Stimulated activated naive CD8-positive, alpha-beta T cell treated with anti-CD3 and anti-CD28 coated beads, Interleukin-15, amount 100 ng/mL, for 72 hours (primary cell): Measurements from ENCODE around the gene PCDHGB2.
"Not testable (repeated sequence)": the region's sequence is repeated elsewhere in the genome, so short reads cannot be mapped to it uniquely, and the experiment has no call there.

Experiments used
- ATAC-seq: fragments of 150-1000 bp; cut with Tn5 transposase; 2 replicates; pipeline ENCODE4 v1.10.0; 2021; ENCODE audit warnings: mild to moderate bottlenecking, moderate library complexity
- DNase-seq, 2 donors: peaks; one replicate each; pipeline ENCODE4 v3.0.0; 2021 to 2022
- H3K27ac Mint-ChIP-seq, 2 donors: one replicate each; pipeline ENCODE4 v1.8.0; 2022; ENCODE audit warnings: mild to moderate bottlenecking in 2 of 2, mixed read lengths in 2 of 2, moderate library complexity in 2 of 2
- H3K27me3 Mint-ChIP-seq: one replicate; pipeline ENCODE4 v1.8.0; 2022; ENCODE audit warnings: mixed read lengths
- H3K4me1 Mint-ChIP-seq: one replicate; pipeline ENCODE4 v1.8.0; 2022; ENCODE audit warnings: mild to moderate bottlenecking, mixed read lengths
- H3K4me3 Mint-ChIP-seq, 2 donors: one replicate each; pipeline ENCODE4 v1.8.0; 2022; ENCODE audit warnings: mild to moderate bottlenecking in 2 of 2, mixed read lengths in 2 of 2, moderate library complexity in 1 of 2
- H3K9me3 Mint-ChIP-seq, 2 donors: one replicate each; pipeline ENCODE4 v1.8.0; 2022; ENCODE audit warnings: mixed read lengths in 2 of 2

PCDHGB2 gene

GRCh38 chr5:141366016-141366896 lies 6.5 kb downstream of the PCDHGB2 start:
- Mint-ChIP-seq H3K4me3 (no peak overlapping the region), H3K27ac (no peak overlapping the region), H3K27me3 (peaks cover 91% of the 10 kb centered on the region), H3K4me1 (peaks cover 8% of the 10 kb centered on the region), H3K9me3 (peaks cover 16 to 51% of the 10 kb centered on the region in 2 donors)
- ATAC-seq = no peak
- DNase-seq = no peak

GRCh38 chr5:141369994-141370848 lies 10.4 kb downstream of the PCDHGB2 start, which contains the start of gene PCDHGB3:
Gene PCDHGB3, plus strand, starts transcription at chr5:141370242. Its CDS starts 153 bp downstream, at chr5:141370395.
- H3K27me3 Mint-ChIP-seq = peaks cover 90% of the 10 kb centered on the region
- peaks cover 8% of the 10 kb centered on the region for H3K4me1 Mint-ChIP-seq
- peak within 1 kb of the TSS in 1 of 2 donors; percentile 85 for H3K27ac Mint-ChIP-seq
- peak within 1 kb of the TSS; percentile 76 to 81 for H3K4me3 Mint-ChIP-seq
- peaks cover 16 to 47% of the 10 kb centered on the region in 2 donors for H3K9me3 Mint-ChIP-seq
- peak in 1 of 2 donors; percentile 35 for DNase-seq
- peak; percentile 85 for ATAC-seq

- Mint-ChIP-seq H3K27ac (no peak overlapping the region), H3K4me1 (peaks cover 8% of the 10 kb centered on the region), H3K27me3 (peaks cover 82% of the 10 kb centered on the region), H3K9me3 (peaks cover 16 to 52% of the 10 kb centered on the region in 2 donors), H3K4me3 (peak overlapping the region in 1 of 2 donors; percentile 14)
- ATAC-seq = no peak
- DNase-seq = no peak
Measured at GRCh38 chr5:141371572-141372475, 12.0 kb downstream of the PCDHGB2 start.

- H3K27ac Mint-ChIP-seq = no peak within 1 kb of the TSS
- H3K27me3 Mint-ChIP-seq = peaks cover 77% of the 10 kb centered on the region
- peak within 1 kb of the TSS; percentile 27 to 52 for H3K4me3 Mint-ChIP-seq
- H3K4me1 Mint-ChIP-seq = peaks cover 8% of the 10 kb centered on the region
- H3K9me3 Mint-ChIP-seq = peaks cover 16 to 52% of the 10 kb centered on the region in 2 donors
- ATAC-seq (no peak), DNase-seq (no peak)
Measured at GRCh38 chr5:141373673-141374317, 14.0 kb downstream of the PCDHGB2 start, which contains the start of gene PCDHGA6. Gene PCDHGA6, plus strand, starts transcription at chr5:141373891. Its CDS starts 193 bp downstream, at chr5:141374084.

- H3K4me1 Mint-ChIP-seq = peaks cover 8% of the 10 kb centered on the region
- no peak overlapping the region for H3K27ac Mint-ChIP-seq
- no peak overlapping the region for H3K4me3 Mint-ChIP-seq
- DNase-seq = no peak
- peaks cover 69% of the 10 kb centered on the region for H3K27me3 Mint-ChIP-seq
- no peak for ATAC-seq
- H3K9me3 Mint-ChIP-seq = peaks cover 16 to 52% of the 10 kb centered on the region in 2 donors
Measured at GRCh38 chr5:141374627-141375026, 14.8 kb downstream of the PCDHGB2 start.

GRCh38 chr5:141375444-141376155 lies 15.8 kb downstream of the PCDHGB2 start:
- Mint-ChIP-seq H3K27me3 (peaks cover 59% of the 10 kb centered on the region), H3K9me3 (peaks cover 14 to 45% of the 10 kb centered on the region in 2 donors)
- H3K4me1 Mint-ChIP-seq, H3K27ac Mint-ChIP-seq, H3K4me3 Mint-ChIP-seq, DNase-seq, ATAC-seq: not testable (repeated sequence)

- H3K27me3 Mint-ChIP-seq = peaks cover 67% of the 10 kb centered on the region
Measured at GRCh38 chr5:141382469-141383294, 22.9 kb downstream of the PCDHGB2 start, which contains the start of gene PCDHGA7. Gene PCDHGA7, plus strand, starts transcription at chr5:141382742. Its CDS starts 158 bp downstream, at chr5:141382900.

GRCh38 chr5:141383345-141383744 lies 23.6 kb downstream of the PCDHGB2 start:
- no peak for DNase-seq
- Mint-ChIP-seq H3K27ac (no peak overlapping the region), H3K4me1 (peaks cover 5% of the 10 kb centered on the region), H3K4me3 (peak overlapping the region; percentile 74 to 85), H3K27me3 (peaks cover 65% of the 10 kb centered on the region), H3K9me3 (peaks cover 7 to 27% of the 10 kb centered on the region in 2 donors)
- no peak for ATAC-seq

More at GRCh38 chr5:141382469-141383294, 22.9 kb downstream of the PCDHGB2 start, which contains the start of gene PCDHGA7:
- peaks cover 5 to 25% of the 10 kb centered on the region in 2 donors for H3K9me3 Mint-ChIP-seq
- peaks cover 5% of the 10 kb centered on the region for H3K4me1 Mint-ChIP-seq
- H3K4me3 Mint-ChIP-seq = peak within 1 kb of the TSS; percentile 74 to 85
- ATAC-seq (no peak), DNase-seq (no peak)
- H3K27ac Mint-ChIP-seq = peak within 1 kb of the TSS in 1 of 2 donors; percentile 56

GRCh38 chr5:141384471-141385267 lies 24.9 kb downstream of the PCDHGB2 start:
- H3K27ac Mint-ChIP-seq = no peak overlapping the region
- no peak overlapping the region for H3K4me3 Mint-ChIP-seq
- peaks cover 10 to 41% of the 10 kb centered on the region in 2 donors for H3K9me3 Mint-ChIP-seq
- no peak for DNase-seq
- H3K27me3 Mint-ChIP-seq = peaks cover 75% of the 10 kb centered on the region
- ATAC-seq = no peak
- H3K4me1 Mint-ChIP-seq = peaks cover 5% of the 10 kb centered on the region

GRCh38 chr5:141387557-141388311 lies 27.9 kb downstream of the PCDHGB2 start, which contains the start of gene PCDHGB4:
Gene PCDHGB4, plus strand, starts transcription at chr5:141387698. Its CDS starts 187 bp downstream, at chr5:141387885.
- ATAC-seq (peak; percentile 81), DNase-seq (peak in 1 of 2 donors; percentile 35)
- H3K27me3 Mint-ChIP-seq = peaks cover 83% of the 10 kb centered on the region
- H3K4me3 Mint-ChIP-seq = peak within 1 kb of the TSS; percentile 56 to 57
- H3K4me1 Mint-ChIP-seq = not testable (repeated sequence)
- H3K27ac Mint-ChIP-seq = peak within 1 kb of the TSS in 1 of 2 donors; percentile 6
- peaks cover 24 to 48% of the 10 kb centered on the region in 2 donors for H3K9me3 Mint-ChIP-seq

GRCh38 chr5:141388661-141389060 lies 28.9 kb downstream of the PCDHGB2 start:
- no peak for ATAC-seq
- Mint-ChIP-seq H3K27ac (no peak overlapping the region), H3K4me1 (no peaks in the 10 kb centered on the region), H3K27me3 (peaks cover 83% of the 10 kb centered on the region), H3K9me3 (peaks cover 24 to 41% of the 10 kb centered on the region in 2 donors), H3K4me3 (peak overlapping the region in 1 of 2 donors; percentile 15)
- DNase-seq = no peak
